IMR-90 (cell line): Measurements from ENCODE around the gene VRTN. TPM values are rescaled to one million over a fixed set of nuclear protein-coding genes. Genes with fewer than 3 reads are reported as not detected.

Source experiments
- ATAC-seq: fragments of 200-7000 bp; cut with Tn5 transposase; 2 replicates; pipeline ENCODE4 v1.9.1; 2020; ENCODE audit warnings: low read depth, mild to moderate bottlenecking, moderate library complexity
- BruUV-seq: library from RNA; stranded (reverse); fragments of 400-500 nt; replicated peaks from 2 replicates; lab custom pipeline; 2021; lab: Mats Ljungman, UMichigan
- CTCF ChIA-PET: fragments of 300-600 bp; formaldehyde crosslinking; extraction: SDS; loops from one replicate; lab custom pipeline; 2021; ENCODE audit warnings: antibody characterized with exemption; lab: Yijun Ruan, JAX
- POLR2A ChIA-PET: fragments of 300-600 bp; sonication (Branson Sonifier 250); formaldehyde crosslinking; loops from one replicate; lab custom pipeline; 2022; ENCODE audit warnings: antibody characterized with exemption; ENCODE audit not compliant: unreplicated experiment; lab: Charles Lee
- DNase-seq: peaks from one replicate; pipeline ENCODE4 v3.0.0; 2013
- H2AFZ ChIP-seq: replicated peaks from 2 replicates; pipeline ENCODE3; 2013; ENCODE audit warnings: low read length, mild to moderate bottlenecking; ENCODE audit not compliant: poor library complexity
- H2AK5ac ChIP-seq: 2 replicates; pipeline ENCODE4 v1.6.1; 2013; ENCODE audit warnings: low read depth, low read length, inconsistent platforms
- H2AK9ac ChIP-seq: replicated peaks from 2 replicates; pipeline ENCODE3; 2013; ENCODE audit warnings: mild to moderate bottlenecking, low read depth, low read length, moderate library complexity; ENCODE audit not compliant: poor library complexity
- H2BK120ac ChIP-seq: 2 replicates; pipeline ENCODE4 v1.6.1; 2013; ENCODE audit warnings: low read depth, low read length, inconsistent platforms
- H2BK15ac ChIP-seq: 3 replicates; pipeline ENCODE4 v1.6.1; 2013; ENCODE audit warnings: low read depth, low read length, inconsistent platforms
- H2BK20ac ChIP-seq: 2 replicates; pipeline ENCODE4 v1.6.1; 2013; ENCODE audit warnings: low read depth, mild to moderate bottlenecking, inconsistent platforms, low read length, moderate library complexity
- H2BK5ac ChIP-seq: 2 replicates; pipeline ENCODE4 v1.6.1; 2013; ENCODE audit warnings: mild to moderate bottlenecking, low read depth, low read length, inconsistent platforms; ENCODE audit not compliant: poor library complexity, severe bottlenecking
- H3K14ac ChIP-seq: replicated peaks from 2 replicates; pipeline ENCODE4 v1.6.1; 2013; ENCODE audit warnings: low read depth, low read length, inconsistent platforms
- H3K18ac ChIP-seq: 2 replicates; pipeline ENCODE4 v1.6.1; 2013; ENCODE audit warnings: low read depth, low read length, control low read depth
- H3K23ac ChIP-seq: 2 replicates; pipeline ENCODE4 v1.6.1; 2013; ENCODE audit warnings: low read depth, low read length, inconsistent platforms
- H3K27ac ChIP-seq: 2 replicates; pipeline ENCODE4 v1.5.1; 2013; ENCODE audit warnings: mild to moderate bottlenecking, control low read depth, low read length; ENCODE audit not compliant: insufficient read depth
- H3K27me3 ChIP-seq: 2 replicates; pipeline ENCODE4 v1.6.1; 2013; ENCODE audit warnings: low read length; ENCODE audit not compliant: control insufficient read depth, insufficient read depth
- H3K36me3 ChIP-seq: 2 replicates; pipeline ENCODE4 v1.6.1; 2013; ENCODE audit warnings: low read length, mixed read lengths; ENCODE audit not compliant: control insufficient read depth, insufficient read depth
- H3K4ac ChIP-seq: 2 replicates; pipeline ENCODE4 v1.6.1; 2013; ENCODE audit warnings: low read depth, low read length, inconsistent platforms
- H3K4me1 ChIP-seq: 2 replicates; pipeline ENCODE4 v1.6.1; 2013; ENCODE audit warnings: low read length, mixed read lengths; ENCODE audit not compliant: control insufficient read depth, insufficient read depth
- H3K4me2 ChIP-seq: 2 replicates; pipeline ENCODE4 v1.6.1; 2013; ENCODE audit warnings: low read depth, mild to moderate bottlenecking, control low read depth, low read length, moderate library complexity
- H3K4me3 ChIP-seq: 2 replicates; pipeline ENCODE4 v1.5.1; 2013; ENCODE audit warnings: low read depth, mild to moderate bottlenecking, control low read depth, low read length, moderate library complexity; ENCODE audit not compliant: insufficient read depth
- H3K56ac ChIP-seq: 2 replicates; pipeline ENCODE4 v1.6.1; 2013; ENCODE audit warnings: low read length, inconsistent platforms; ENCODE audit not compliant: insufficient read depth; ENCODE audit errors: extremely low read depth
- H3K79me1 ChIP-seq, 2 experiments: 2 replicates each; pipeline ENCODE4 v1.6.1; 2013; ENCODE audit warnings: low read length in 2 of 2, inconsistent platforms in 1 of 2, low read depth in 1 of 2
- H3K9ac ChIP-seq: 2 replicates; pipeline ENCODE4 v1.6.1; 2013; ENCODE audit warnings: low read depth, low read length, control low read depth
- H3K9me1 ChIP-seq: 2 replicates; pipeline ENCODE4 v1.6.1; 2013; ENCODE audit warnings: low read length, inconsistent platforms; ENCODE audit not compliant: insufficient read depth
- H3K9me3 ChIP-seq: 2 replicates; pipeline ENCODE4 v1.6.1; 2013; ENCODE audit warnings: low read length; ENCODE audit not compliant: control insufficient read depth, insufficient read depth
- H4K20me1 ChIP-seq: 2 replicates; pipeline ENCODE4 v1.6.1; 2013; ENCODE audit warnings: low read length, inconsistent platforms; ENCODE audit not compliant: insufficient read depth
- H4K5ac ChIP-seq: 2 replicates; pipeline ENCODE4 v1.6.1; 2013; ENCODE audit warnings: mild to moderate bottlenecking, low read depth, low read length, control low read depth
- H4K8ac ChIP-seq, 2 experiments: 2 replicates each; pipeline ENCODE4 v1.6.1; 2013; ENCODE audit warnings: low read depth in 2 of 2, low read length in 2 of 2, control low read depth in 1 of 2, inconsistent platforms in 1 of 2
- H4K91ac ChIP-seq: 2 replicates; pipeline ENCODE4 v1.6.1; 2013; ENCODE audit warnings: low read depth, low read length, inconsistent platforms; ENCODE audit not compliant: insufficient read depth
- BHLHE40 ChIP-seq: fragments of 150-350 bp; IDR thresholded peaks from 2 replicates; pipeline ENCODE4 v1.6.1; 2016; ENCODE audit warnings: mild to moderate bottlenecking, low read depth, low read length
- CEBPB ChIP-seq: IDR thresholded peaks from 2 replicates; pipeline ENCODE4 v1.6.1; 2012; ENCODE audit warnings: low read depth, low read length, improper control_type of control experiment
- CHD1 ChIP-seq: IDR thresholded peaks from 2 replicates; pipeline ENCODE4 v1.6.1; 2012; ENCODE audit warnings: low read depth, low read length, improper control_type of control experiment
- MAFK ChIP-seq: IDR thresholded peaks from 2 replicates; pipeline ENCODE4 v1.6.1; 2012; ENCODE audit warnings: low read depth, low read length, improper control_type of control experiment
- MAZ ChIP-seq: IDR thresholded peaks from 2 replicates; pipeline ENCODE4 v1.6.1; 2012; ENCODE audit warnings: low read depth, mild to moderate bottlenecking, low read length, improper control_type of control experiment, moderate library complexity, borderline replicate concordance
- MXI1 ChIP-seq: IDR thresholded peaks from 2 replicates; pipeline ENCODE4 v1.6.1; 2012; ENCODE audit warnings: low read depth, mild to moderate bottlenecking, low read length, moderate library complexity, borderline replicate concordance
- NFE2L2 ChIP-seq: fragments of 150-350 bp; IDR thresholded peaks from 2 replicates; pipeline ENCODE4 v1.6.1; 2016; ENCODE audit warnings: low read depth, mild to moderate bottlenecking, low read length
- POLR2A ChIP-seq: IDR thresholded peaks from 2 replicates; pipeline ENCODE4 v1.6.1; 2012; ENCODE audit warnings: mild to moderate bottlenecking, low read depth, low read length
- RAD21 ChIP-seq: IDR thresholded peaks from 2 replicates; pipeline ENCODE4 v1.6.1; 2012; ENCODE audit warnings: low read length, improper control_type of control experiment
- RCOR1 ChIP-seq: IDR thresholded peaks from 2 replicates; pipeline ENCODE4 v1.6.1; 2012; ENCODE audit warnings: mild to moderate bottlenecking, low read length, improper control_type of control experiment; ENCODE audit not compliant: insufficient replicate concordance
- RFX5 ChIP-seq: IDR thresholded peaks from 2 replicates; pipeline ENCODE4 v1.8.0; 2012; ENCODE audit warnings: low read depth, mild to moderate bottlenecking, low read length, moderate library complexity
- SMC3 ChIP-seq: fragments of 150-350 bp; IDR thresholded peaks from 2 replicates; pipeline ENCODE4 v1.6.1; 2016; ENCODE audit warnings: low read depth, mild to moderate bottlenecking, antibody characterized with exemption, low read length, moderate library complexity
- WGBS, 2 experiments: methylation state at CpG; one replicate each; pipeline versions ENCODE4 v1.1.5 to v1.1.7; 2013; ENCODE audit warnings: missing lambda C conversion rate in 2 of 2; ENCODE audit not compliant: insufficient read length in 1 of 2; ENCODE audit errors: extremely low coverage in 2 of 2; 5-methylcytosine and 5-hydroxymethylcytosine counted together
- dilution Hi-C: fragments of 300-500 bp; cut with HindIII; formaldehyde crosslinking; loops from one replicate; pipeline ENCODE4 v1.14.3; 2018; ENCODE audit warnings: low sequenced_read_pairs; ENCODE audit not compliant: unreplicated experiment
- in situ Hi-C: fragments of 300-500 bp; cut with MboI; formaldehyde crosslinking; loops from 3 replicates; pipeline ENCODE4 v1.14.3; 2019; ENCODE audit warnings: low sequenced_read_pairs, inconsistent platforms, mixed read lengths
- intact Hi-C: fragments of 100-400 bp; cut with micrococcal nuclease; formaldehyde crosslinking; loops from 2 replicates; pipeline ENCODE4 v1.10.0; 2022
- polyA plus RNA-seq, 3 experiments: library from polyadenylated mRNA; depleted of rRNA; stranded (reverse); fragments of >200 nt; gene quantifications; 2 replicates each; pipeline ENCODE4 v1.2.3, GENCODE V29; 2012; ENCODE audit warnings: low replicate concordance in 1 of 3
- total RNA-seq: library from RNA; depleted of rRNA; stranded (reverse); fragments of >200 nt; gene quantifications from 2 replicates; pipeline ENCODE4 v1.2.3, GENCODE V29; 2012
- TF ChIP-seq, protein P1 (sequence below): fragments of 150-350 bp; IDR thresholded peaks from 2 replicates; pipeline ENCODE4 v1.6.1; 2017; ENCODE audit warnings: mild to moderate bottlenecking, antibody characterized with exemption, low read length, low read depth
- TF ChIP-seq, protein P2 (sequence below): conservative IDR thresholded peaks from 2 replicates; pipeline ENCODE4 v1.5.1; 2012; ENCODE audit warnings: mild to moderate bottlenecking, low read depth, low read length, improper control_type of control experiment

The VRTN gene
- total and polyA plus RNA-seq, 2 of the 4 experiments (the other 2 are of a cell fraction): not detected

DNA sequence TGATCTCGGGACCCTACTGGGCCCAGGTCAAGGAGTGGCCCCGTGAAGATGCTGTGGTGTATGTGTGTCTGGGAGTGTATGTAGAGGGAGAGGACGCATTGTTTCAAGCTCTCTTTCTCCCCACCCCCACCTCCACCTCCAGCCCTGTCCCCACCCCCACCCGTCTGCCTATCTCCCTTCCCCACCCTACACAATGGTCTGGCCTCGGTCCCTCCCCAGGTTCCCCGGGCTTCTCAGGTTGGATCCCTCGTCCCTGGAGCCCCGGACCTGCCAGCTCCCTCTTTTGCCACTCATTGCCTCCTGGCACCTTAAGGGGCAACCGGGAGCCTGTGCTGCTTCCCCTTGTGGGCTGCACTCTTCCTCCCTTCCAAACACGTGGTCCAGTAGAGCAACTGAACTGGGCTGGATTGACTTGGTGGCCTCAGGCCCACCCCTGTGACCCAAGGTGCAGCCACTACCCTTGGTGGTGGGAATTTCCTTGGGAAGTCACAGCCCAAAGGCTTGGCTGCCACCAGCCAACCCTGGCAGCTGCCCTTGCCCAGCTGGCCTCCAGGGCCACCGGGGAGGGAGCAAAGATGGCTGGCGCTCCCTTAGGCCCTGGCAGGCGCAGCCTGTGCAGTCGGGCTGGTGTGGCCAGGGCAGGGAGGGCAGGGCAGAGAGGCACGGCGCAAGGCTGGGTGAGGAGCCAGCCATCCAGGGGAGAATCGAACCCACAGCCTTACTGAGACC, 628 bp downstream of the VRTN start:
- Histone ChIP-seq H2AFZ (no peak overlapping the region), H3K36me3 (no peaks in the 10 kb centered on the region), H2AK9ac (no peak overlapping the region), H2AK5ac (no peak overlapping the region), H3K4me1 (no peaks in the 10 kb centered on the region), H3K9me1 (no peaks in the 10 kb centered on the region), H3K18ac (no peak overlapping the region), H3K14ac (no peak overlapping the region), H3K56ac (no peak overlapping the region), H3K27ac (no peak overlapping the region), H2BK120ac (no peak overlapping the region), H3K79me1 (no peaks in the 10 kb centered on the region), H2BK15ac (no peak overlapping the region), H3K4me3 (no peak overlapping the region), H2BK5ac (no peak overlapping the region), H3K9ac (no peak overlapping the region), H3K27me3 (peaks cover 61% of the 10 kb centered on the region), H3K23ac (no peak overlapping the region), H2BK20ac (no peak overlapping the region), H4K8ac (no peak overlapping the region), H3K4me2 (no peak overlapping the region), H3K4ac (no peak overlapping the region), H3K9me3 (no peaks in the 10 kb centered on the region), H4K91ac (no peak overlapping the region), H4K20me1 (no peaks in the 10 kb centered on the region), H4K5ac (no peak overlapping the region)
- TF ChIP-seq CEBPB (no peak), RAD21 (no peak), MAFK (no peak), BHLHE40 (no peak), MAZ (no peak), NFE2L2 (no peak), POLR2A (no peak), RCOR1 (no peak), MXI1 (no peak), RFX5 (no peak), SMC3 (no peak), CHD1 (no peak)
- TF ChIP-seq, protein P1, sequence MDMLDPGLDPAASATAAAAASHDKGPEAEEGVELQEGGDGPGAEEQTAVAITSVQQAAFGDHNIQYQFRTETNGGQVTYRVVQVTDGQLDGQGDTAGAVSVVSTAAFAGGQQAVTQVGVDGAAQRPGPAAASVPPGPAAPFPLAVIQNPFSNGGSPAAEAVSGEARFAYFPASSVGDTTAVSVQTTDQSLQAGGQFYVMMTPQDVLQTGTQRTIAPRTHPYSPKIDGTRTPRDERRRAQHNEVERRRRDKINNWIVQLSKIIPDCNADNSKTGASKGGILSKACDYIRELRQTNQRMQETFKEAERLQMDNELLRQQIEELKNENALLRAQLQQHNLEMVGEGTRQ: no peak
- TF ChIP-seq, protein P2, sequence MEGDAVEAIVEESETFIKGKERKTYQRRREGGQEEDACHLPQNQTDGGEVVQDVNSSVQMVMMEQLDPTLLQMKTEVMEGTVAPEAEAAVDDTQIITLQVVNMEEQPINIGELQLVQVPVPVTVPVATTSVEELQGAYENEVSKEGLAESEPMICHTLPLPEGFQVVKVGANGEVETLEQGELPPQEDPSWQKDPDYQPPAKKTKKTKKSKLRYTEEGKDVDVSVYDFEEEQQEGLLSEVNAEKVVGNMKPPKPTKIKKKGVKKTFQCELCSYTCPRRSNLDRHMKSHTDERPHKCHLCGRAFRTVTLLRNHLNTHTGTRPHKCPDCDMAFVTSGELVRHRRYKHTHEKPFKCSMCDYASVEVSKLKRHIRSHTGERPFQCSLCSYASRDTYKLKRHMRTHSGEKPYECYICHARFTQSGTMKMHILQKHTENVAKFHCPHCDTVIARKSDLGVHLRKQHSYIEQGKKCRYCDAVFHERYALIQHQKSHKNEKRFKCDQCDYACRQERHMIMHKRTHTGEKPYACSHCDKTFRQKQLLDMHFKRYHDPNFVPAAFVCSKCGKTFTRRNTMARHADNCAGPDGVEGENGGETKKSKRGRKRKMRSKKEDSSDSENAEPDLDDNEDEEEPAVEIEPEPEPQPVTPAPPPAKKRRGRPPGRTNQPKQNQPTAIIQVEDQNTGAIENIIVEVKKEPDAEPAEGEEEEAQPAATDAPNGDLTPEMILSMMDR: no peak
- ChIA-PET POLR2A (no interaction called here), CTCF (no interaction called here)
- dilution Hi-C loops (no loop called here), in situ Hi-C loops (no loop called here), intact Hi-C loops (no loop called here)
- no peak for DNase-seq
- no TSS peak for BruUV-seq
- 44% methylated on average over 10 of the region's 17 CpGs; no CpG with 5 or more reads in 1 of the 2 experiments for WGBS, 2 experiments
- ATAC-seq: no peak
